ENCODE data around the gene RNF40. TPM values are rescaled to one million over a fixed set of nuclear protein-coding genes. Genes with fewer than 3 reads are reported as not detected.
A peak's percentile ranks its signal among the peaks of the same experiment; 100 is the strongest.

RNF40 gene
- polyA plus RNA-seq, 1 donor (not counting 4 experiments of a cell fraction or from before 2014, with no cell fraction given) = 52.7 TPM

- Histone ChIP-seq H2AFZ (ENCODE audit: control insufficient read depth, low read length) (no peak overlapping the region), H4K20me1 (ENCODE audit: control insufficient read depth, extremely low read depth, insufficient read depth, low read length) (no peaks in the 10 kb centered on the region), H3K27ac (ENCODE audit: control insufficient read depth, insufficient read depth, low read length) (no peak overlapping the region), H3K4me2 (ENCODE audit: control insufficient read depth, extremely low read depth, insufficient read depth, low read depth, low read length) (no peak overlapping the region), H3K4me1 (ENCODE audit: control insufficient read depth, extremely low read depth, insufficient read depth, low read length) (peaks cover 11% of the 10 kb centered on the region), H3K36me3 (ENCODE audit: control insufficient read depth in 2 of 2, extremely low read depth in 1 of 2, insufficient read depth in 2 of 2, low read length in 2 of 2) (no peaks in the 10 kb centered on the region), H3K9me3 (ENCODE audit: control insufficient read depth, low read depth, low read length) (no peaks in the 10 kb centered on the region), H3K27me3 (ENCODE audit: control insufficient read depth, extremely low read depth, insufficient read depth, low read length) (no peaks in the 10 kb centered on the region), H3K4me3 (ENCODE audit: control insufficient read depth in 2 of 3, extremely low read depth in 1 of 3, insufficient read depth in 2 of 3, low read depth in 1 of 3, low read length in 3 of 3) (no peak overlapping the region), H3K9ac (ENCODE audit: control insufficient read depth, extremely low read depth, insufficient read depth, low read length) (no peak overlapping the region), H3K9me1 (ENCODE audit: control insufficient read depth, extremely low read depth, insufficient read depth, low read length) (no peaks in the 10 kb centered on the region), H3K79me2 (ENCODE audit: control insufficient read depth, insufficient read depth, low read length) (no peaks in the 10 kb centered on the region)
- TF ChIP-seq EZH2 (IDR thresholded peaks at IDR 0.05; ENCODE audit: low read length) = no peak
- TF ChIP-seq CTCF (optimal IDR thresholded peaks at IDR 0.05 in 1 of 3, IDR thresholded peaks at IDR 0.05 in 1 of 3, conservative IDR thresholded peaks at IDR 0.05 in 1 of 3; ENCODE audit: extremely low read depth in 1 of 3, insufficient read depth in 2 of 3, low read length in 3 of 3) = no peak
- FAIRE-seq (no peak), DNase-seq (ENCODE audit: low read depth, low spot score) (no peak)
- dilution Hi-C loops (cut with MboI; ENCODE audit: extremely low pct_ligation_motif_present, low sequenced_read_pairs) = no loop called here
Observed at GRCh38 chr16:30802936-30803335, 40.8 kb downstream of the RNF40 start.

- Histone ChIP-seq H3K27me3 (ENCODE audit: control insufficient read depth, extremely low read depth, insufficient read depth, low read length) (no peaks in the 10 kb centered on the region), H3K27ac (ENCODE audit: control insufficient read depth, insufficient read depth, low read length) (peak overlapping the region; percentile 63), H4K20me1 (ENCODE audit: control insufficient read depth, extremely low read depth, insufficient read depth, low read length) (no peaks in the 10 kb centered on the region), H3K9ac (ENCODE audit: control insufficient read depth, extremely low read depth, insufficient read depth, low read length) (peak overlapping the region; percentile 81), H3K4me2 (ENCODE audit: control insufficient read depth, extremely low read depth, insufficient read depth, low read depth, low read length) (peak overlapping the region; percentile 99), H2AFZ (ENCODE audit: control insufficient read depth, low read length) (peak overlapping the region; percentile 99), H3K36me3 (ENCODE audit: control insufficient read depth in 2 of 2, extremely low read depth in 1 of 2, insufficient read depth in 2 of 2, low read length in 2 of 2) (no peaks in the 10 kb centered on the region), H3K9me3 (ENCODE audit: control insufficient read depth, low read depth, low read length) (no peaks in the 10 kb centered on the region), H3K79me2 (ENCODE audit: control insufficient read depth, insufficient read depth, low read length) (no peaks in the 10 kb centered on the region), H3K9me1 (ENCODE audit: control insufficient read depth, extremely low read depth, insufficient read depth, low read length) (no peaks in the 10 kb centered on the region), H3K4me1 (ENCODE audit: control insufficient read depth, extremely low read depth, insufficient read depth, low read length) (peaks cover 11% of the 10 kb centered on the region), H3K4me3 (ENCODE audit: control insufficient read depth in 2 of 3, extremely low read depth in 1 of 3, insufficient read depth in 2 of 3, low read depth in 1 of 3, low read length in 3 of 3) (peak overlapping the region; percentile 64 to 87 (median 78))
- dilution Hi-C loops (cut with MboI; ENCODE audit: extremely low pct_ligation_motif_present, low sequenced_read_pairs) = no loop called here
- no peak for DNase-seq (ENCODE audit: low read depth, low spot score)
- FAIRE-seq = no peak
- TF ChIP-seq EZH2 (IDR thresholded peaks at IDR 0.05; ENCODE audit: low read length) = no peak
- no peak for TF ChIP-seq CTCF (optimal IDR thresholded peaks at IDR 0.05 in 1 of 3, IDR thresholded peaks at IDR 0.05 in 1 of 3, conservative IDR thresholded peaks at IDR 0.05 in 1 of 3; ENCODE audit: extremely low read depth in 1 of 3, insufficient read depth in 2 of 3, low read length in 3 of 3)
Observed at GRCh38 chr16:30805056-30805369, 42.9 kb downstream of the RNF40 start.

All from keratinocyte (primary cell).